Stimulated activated CD4-positive, alpha-beta T cell treated with anti-CD3 and anti-CD28 coated beads, TNF-alpha, amount 100 ng/mL, for 1 hour (primary cell): Measurements from ENCODE around the gene TGM5.
"Not testable (repeated sequence)": the region's sequence is repeated elsewhere in the genome, so short reads cannot be mapped to it uniquely, and the experiment has no call there.

Source experiments
- DNase-seq, 3 donors: peaks; one replicate each; pipeline ENCODE4 v3.0.0-alpha.2; 2020; ENCODE audit warnings: low read depth in 3 of 3, low spot score in 1 of 3

Gene TGM5

DNA sequence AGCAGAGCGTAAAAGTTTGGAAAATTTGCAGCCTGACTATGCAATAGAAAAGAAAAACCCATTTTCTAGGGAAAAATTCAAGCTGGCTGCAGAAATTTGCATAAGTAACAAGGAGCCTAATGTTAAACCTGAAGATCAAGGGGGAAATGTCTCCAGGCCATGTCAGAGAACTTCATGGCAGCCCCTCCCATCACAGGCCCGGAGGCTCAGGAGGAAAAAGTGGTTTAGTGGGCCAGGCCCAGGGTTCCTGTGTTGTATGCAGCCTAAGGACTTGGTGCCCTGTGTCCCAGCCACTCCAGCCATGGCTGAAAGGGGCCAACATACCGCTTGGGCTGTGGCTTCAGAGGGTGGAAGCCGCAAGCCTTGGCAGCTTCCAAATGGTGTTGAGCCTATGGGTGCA, 68.2 kb downstream of the TGM5 start:
- not testable (repeated sequence) for DNase-seq

DNA sequence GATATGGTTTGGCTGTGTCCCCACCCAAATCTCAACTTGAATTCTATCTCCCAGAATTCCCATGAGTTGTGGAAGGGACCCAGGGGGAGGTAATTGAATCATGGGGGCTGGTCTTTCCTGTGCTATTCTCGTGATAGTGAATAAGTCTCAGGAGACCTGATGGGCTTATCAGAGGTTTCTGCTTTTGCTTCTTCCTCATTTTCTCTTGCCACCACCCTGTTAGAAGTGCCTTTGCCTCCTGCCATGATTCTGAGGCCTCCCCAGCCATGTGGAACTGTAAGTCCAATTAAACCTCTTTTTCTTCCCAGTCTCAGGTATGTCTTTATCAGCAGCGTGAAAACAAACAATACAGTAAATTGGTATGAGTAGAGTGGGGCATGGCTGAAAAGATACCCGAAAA, 69.0 kb downstream of the TGM5 start:
- not testable (repeated sequence) for DNase-seq

DNA sequence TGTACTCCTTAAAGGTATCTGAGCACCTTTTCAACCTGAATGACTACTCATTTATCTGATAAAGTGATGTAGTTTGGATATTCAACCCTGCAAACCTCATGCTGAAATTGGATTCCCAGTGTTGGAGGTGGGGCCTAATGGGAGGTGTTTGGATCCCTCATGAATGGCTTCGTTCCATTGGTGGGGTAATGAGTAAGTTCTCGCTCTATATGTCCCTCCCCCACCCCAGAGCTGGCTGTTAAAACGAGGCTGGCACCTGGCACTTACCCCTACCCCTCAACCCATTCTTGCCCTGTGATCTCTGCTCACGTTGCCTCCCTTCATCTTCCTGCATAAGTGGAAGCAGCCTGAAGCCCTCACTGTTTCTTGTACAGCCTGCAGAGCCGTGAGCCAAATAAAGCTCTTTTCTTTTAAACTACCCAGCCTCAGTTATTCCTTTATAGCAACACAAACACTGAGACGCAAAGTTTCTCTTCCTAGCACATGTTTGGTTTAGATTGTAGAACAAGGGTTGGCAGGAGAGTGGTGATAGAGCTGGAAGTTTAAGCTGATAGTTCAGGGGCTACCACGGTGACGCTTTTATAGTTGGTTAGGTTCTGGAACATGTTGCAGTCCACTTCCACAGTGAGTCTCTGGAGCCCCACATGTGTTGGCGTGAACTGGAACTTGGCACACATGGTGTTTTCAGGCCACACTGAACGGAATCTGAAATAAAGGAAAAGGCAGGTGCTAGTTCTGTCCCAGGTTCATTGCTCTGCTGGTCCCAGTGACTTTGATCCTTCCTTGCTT, 69.8 kb downstream of the TGM5 start:
- DNase-seq: no peak

DNA sequence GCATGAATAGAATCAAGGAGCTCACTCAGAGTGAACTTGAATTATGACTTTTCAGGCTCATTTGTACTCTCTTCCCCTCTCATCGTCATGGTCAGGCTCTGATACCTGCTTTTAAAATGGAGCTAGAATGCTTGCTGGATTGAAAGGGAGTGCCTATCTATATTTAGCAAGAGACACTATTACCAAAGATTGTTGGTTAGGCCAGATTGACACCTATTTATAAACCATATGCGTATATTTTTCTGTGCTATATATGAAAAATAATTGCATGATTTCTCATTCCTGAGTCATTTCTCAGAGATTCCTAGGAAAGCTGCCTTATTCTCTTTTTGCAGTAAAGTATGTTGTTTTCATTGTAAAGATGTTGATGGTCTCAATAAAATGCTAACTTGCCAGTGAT, 71.9 kb downstream of the TGM5 start:
- DNase-seq: no peak

DNA sequence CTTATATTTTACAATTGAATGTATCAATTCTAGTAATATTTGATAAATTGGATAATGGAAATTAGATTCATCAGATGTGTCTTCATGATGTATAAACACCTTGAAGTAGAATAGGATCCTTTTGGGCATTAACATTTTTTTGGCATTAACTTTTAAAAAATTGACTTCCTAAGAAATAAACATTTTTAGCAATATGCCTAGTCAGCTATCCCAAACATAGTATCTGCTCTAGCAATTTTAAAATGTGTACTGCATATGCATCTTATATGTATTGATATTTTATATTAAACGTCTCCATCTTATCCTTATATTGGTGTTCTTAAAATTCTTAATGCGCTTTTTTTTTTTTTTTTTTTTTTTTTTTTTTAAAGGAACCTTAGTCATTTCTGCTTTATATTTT, 73.0 kb downstream of the TGM5 start:
- DNase-seq: no peak

DNA sequence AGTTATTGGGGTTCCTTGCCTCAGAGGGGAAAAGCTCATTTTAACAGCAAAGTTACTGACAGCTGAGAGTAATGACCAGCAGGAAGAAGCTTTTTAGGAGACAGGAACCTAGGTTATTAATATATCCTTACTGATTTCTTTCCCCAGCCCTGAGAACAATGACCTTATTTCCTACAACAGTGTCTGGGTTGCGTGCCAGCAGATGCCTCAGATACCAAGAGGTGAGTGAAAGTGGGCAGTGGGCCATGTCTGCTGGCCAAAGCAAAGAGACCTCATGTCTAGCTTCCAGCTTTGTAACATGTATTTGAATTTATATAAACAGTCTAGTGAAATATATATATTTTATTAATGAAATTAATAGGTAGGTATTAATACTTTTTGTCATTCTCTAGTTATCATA, 76.5 kb downstream of the TGM5 start:
- DNase-seq: no peak

DNA sequence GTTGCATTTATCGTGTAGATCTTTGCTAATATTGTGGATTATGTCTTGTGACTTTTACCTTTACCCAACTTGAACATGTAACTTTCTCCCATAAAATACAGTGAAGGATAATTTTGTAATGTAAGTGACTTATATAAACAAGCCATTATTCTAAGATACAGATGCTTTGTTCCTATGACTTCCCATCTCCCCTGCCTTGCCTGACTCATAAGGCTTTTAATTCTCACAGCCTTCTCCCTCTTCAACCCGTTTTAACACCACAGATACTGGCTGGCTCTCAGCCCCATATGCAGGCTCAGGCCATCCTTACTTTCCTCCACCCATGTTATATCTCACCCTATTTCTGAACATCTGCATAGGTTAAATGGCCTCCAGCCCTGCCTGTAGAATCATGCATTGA, 77.4 kb downstream of the TGM5 start:
- no peak for DNase-seq

DNA sequence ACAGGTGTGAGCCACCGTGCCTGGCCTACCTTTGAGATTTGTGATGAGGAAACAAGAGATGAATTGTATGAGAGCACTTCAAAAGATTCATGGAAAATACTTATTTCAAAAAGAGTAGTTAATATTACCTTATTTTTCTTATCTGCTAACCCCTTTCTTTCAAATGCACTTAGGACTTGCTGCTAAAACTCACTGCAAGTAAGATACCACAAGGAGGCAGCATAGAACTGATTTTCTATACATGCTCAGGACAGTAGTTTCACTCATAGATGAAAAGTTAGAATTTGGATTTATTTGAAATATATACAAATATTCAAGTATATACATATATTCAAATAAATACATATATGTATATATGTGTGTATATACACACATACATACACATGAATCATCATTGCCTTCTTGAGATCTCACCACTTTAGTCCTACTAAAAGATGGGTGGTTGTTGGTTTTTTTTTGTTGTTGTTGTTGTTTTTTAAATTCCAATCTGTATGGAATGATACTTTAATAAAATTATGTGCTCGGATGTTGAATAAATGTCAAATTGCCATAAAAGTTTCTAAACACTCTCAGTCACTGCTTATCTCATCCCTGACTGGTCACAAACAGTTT, 79.1 kb downstream of the TGM5 start:
- no peak for DNase-seq

DNA sequence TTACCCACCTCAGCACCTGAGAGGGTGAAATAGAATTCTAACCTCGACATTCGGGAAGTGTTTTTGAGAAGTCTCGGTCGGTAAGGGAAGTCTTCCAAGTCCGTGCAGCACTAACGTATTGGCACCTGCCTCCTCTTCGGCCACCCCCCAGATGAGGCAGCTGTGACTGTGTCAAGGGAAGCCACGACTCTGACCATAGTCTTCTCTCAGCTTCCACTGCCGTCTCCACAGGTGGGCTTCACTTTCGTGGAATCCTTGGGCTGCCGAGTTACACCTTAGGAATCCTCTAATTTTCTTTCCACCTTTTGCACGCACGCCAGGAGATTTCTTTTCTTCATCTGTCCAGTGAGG, 80.8 kb downstream of the TGM5 start:
- DNase-seq: no peak

DNA sequence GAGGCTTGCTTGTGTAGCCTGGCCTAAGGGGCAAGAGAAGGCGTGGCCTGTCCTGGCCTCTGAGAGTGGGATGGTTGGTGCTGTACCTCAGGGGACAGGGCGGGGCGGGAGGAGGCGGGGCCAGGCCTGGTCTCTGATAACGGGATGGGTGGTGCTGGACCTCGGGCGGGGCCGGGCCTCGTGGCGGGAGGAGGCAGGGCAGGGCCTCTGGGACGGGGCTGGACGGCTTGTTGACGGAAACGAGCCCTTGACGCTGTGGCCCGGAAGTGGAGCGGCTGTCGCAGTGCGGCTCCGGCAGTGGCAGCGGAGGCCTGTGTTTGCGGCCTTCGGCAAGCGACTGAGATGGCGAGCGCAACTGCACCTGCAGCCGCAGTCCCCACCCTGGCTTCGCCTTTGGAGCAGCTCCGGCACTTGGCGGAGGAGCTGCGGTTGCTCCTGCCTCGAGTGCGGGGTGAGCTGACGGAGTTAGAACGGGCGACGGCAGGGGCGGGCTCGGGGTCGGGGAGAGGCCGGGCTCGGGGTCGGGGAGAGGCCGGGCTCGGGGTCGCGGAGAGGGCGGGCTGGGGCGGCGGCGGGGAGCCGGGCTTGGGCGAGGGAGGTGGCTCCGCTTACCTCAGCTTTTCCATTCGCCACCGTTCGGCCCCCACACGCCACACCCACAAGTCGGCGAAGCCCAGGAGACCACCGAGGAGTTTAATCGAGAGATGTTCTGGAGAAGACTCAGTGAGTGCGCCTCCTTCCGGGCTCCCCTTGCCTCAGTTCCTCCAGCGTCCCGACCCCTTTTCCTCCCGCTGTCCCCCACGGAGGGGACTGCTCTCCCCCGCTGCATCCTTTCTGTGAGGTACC, 81.3 kb downstream of the TGM5 start, which contains the start of gene CCNDBP1:
CCNDBP1 (plus strand) TSS at position 247 of the 846 bp plus-strand sequence; CDS start at position 343, 96 bp downstream.
- peak; percentile 61 to 75 (median 66) for DNase-seq

GRCh38 chr15:43184407-43185124, 82.2 kb downstream of the TGM5 start:
- DNase-seq: no peak

DNA sequence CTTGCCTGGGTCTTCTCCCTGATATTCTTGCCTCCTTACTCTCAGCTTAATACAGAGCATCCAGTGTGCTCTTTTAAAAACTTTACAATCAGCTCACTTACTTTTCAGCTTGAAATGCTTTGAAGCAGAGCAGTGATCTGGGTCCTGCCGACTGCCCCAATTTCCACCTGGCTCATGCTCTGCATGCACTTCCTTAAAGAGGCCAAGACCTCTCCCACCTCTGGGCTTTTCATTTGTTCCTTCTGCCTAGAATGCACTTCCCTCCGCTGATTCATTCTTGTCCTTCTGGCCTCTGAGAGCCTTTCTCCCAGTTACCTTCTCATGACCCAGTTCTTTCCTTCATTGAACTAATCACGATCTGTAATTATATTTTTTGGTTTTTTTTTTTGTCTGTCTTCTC, 83.5 kb downstream of the TGM5 start:
- DNase-seq: no peak
